K562 (cell line): ENCODE data around the gene CPT1C. TPM values are rescaled to one million over a fixed set of nuclear protein-coding genes. Genes with fewer than 3 reads are reported as not detected.

Experiments
- BACH1 ChIP-seq: fragments of 200-800 bp; sonication (Bioruptor generic); IDR thresholded peaks from 2 replicates; pipeline ENCODE4 v1.6.1; 2016; ENCODE audit warnings: missing genetic modification characterization, missing compliant biosample characterization
- BDP1 ChIP-seq: IDR thresholded peaks from 3 replicates; pipeline ENCODE4 v1.6.1; 2011; ENCODE audit not compliant: insufficient read length, insufficient read depth
- ETS1 ChIP-seq: conservative IDR thresholded peaks from 2 replicates; pipeline ENCODE4 v1.6.1; 2011; ENCODE audit warnings: low read depth, mild to moderate bottlenecking, low read length; ENCODE audit not compliant: control insufficient read depth
- GABPB1 ChIP-seq: sonication (generic); formaldehyde crosslinking; IDR thresholded peaks from 2 replicates; pipeline ENCODE4 v1.8.0; 2022; ENCODE audit warnings: mild to moderate bottlenecking, missing genetic modification reagents
- KLF1 ChIP-seq: fragments of 450-650 bp; IDR thresholded peaks from 2 replicates; pipeline ENCODE4 v1.6.1; 2016; ENCODE audit warnings: missing genetic modification characterization, missing compliant biosample characterization
- MEIS2 ChIP-seq: fragments of 450-650 bp; IDR thresholded peaks from 2 replicates; pipeline ENCODE4 v1.6.1; 2014; ENCODE audit warnings: mild to moderate bottlenecking; ENCODE audit not compliant: partially characterized antibody
- MIER1 ChIP-seq: fragments of 450-650 bp; IDR thresholded peaks from 2 replicates; pipeline ENCODE4 v1.6.1; 2016; ENCODE audit warnings: antibody characterized with exemption, mild to moderate bottlenecking, low read depth
- PHF8 ChIP-seq: fragments of 200-600 bp; sonication (generic); IDR thresholded peaks from 2 replicates; pipeline ENCODE4 v1.6.1; 2012; ENCODE audit warnings: mixed run types, mild to moderate bottlenecking, inconsistent platforms, low read length, moderate library complexity, borderline replicate concordance
- POLR2B ChIP-seq: fragments of 450-650 bp; IDR thresholded peaks from 2 replicates; pipeline ENCODE4 v1.6.1; 2018; ENCODE audit warnings: low read depth; ENCODE audit not compliant: partially characterized antibody
- RUNX1 ChIP-seq: sonication (generic); IDR thresholded peaks from 2 replicates; pipeline ENCODE4 v1.6.1; 2016; ENCODE audit warnings: antibody characterized with exemption, low read depth
- SRSF9 ChIP-seq: fragments of 200-400 bp; formaldehyde crosslinking; IDR thresholded peaks from 2 replicates; pipeline ENCODE4 v1.6.1; 2017; ENCODE audit warnings: low read depth, low read length, borderline replicate concordance
- TCF7 ChIP-seq: sonication (generic); IDR thresholded peaks from 2 replicates; pipeline ENCODE4 v1.6.1; 2016; ENCODE audit warnings: antibody characterized with exemption, borderline replicate concordance
- THRAP3 ChIP-seq: fragments of 450-650 bp; IDR thresholded peaks from 2 replicates; pipeline ENCODE4 v1.6.1; 2016; ENCODE audit warnings: mild to moderate bottlenecking, inconsistent platforms, borderline replicate concordance
- ZHX1 ChIP-seq: fragments of 150-350 bp; conservative IDR thresholded peaks from 2 replicates; pipeline ENCODE4 v1.6.1; 2014; ENCODE audit warnings: low read length
- ZNF280B ChIP-seq: fragments of 250-450 bp; sonication (Bioruptor Pico); IDR thresholded peaks from 2 replicates; pipeline ENCODE4 v1.5.1; 2021; ENCODE audit warnings: mild to moderate bottlenecking
- ZNF699 ChIP-seq: fragments of 250-450 bp; sonication (Bioruptor Pico); IDR thresholded peaks from 2 replicates; pipeline ENCODE4 v1.8.0; 2021; ENCODE audit warnings: mild to moderate bottlenecking, moderate library complexity; ENCODE audit not compliant: insufficient replicate concordance
- polyA plus RNA-seq, 8 experiments: library from polyadenylated mRNA; depleted of rRNA in 4 of 8; stranded (reverse) in 5 of 8; unstranded in 3 of 8; fragments of >200 nt; fragmentation: Nextera tagmentation in 2 of 8; fragmentation: Illumina TruSeq in 1 of 8; extraction: Ambion mirVana in 2 of 8; extraction: Trizol in 1 of 8; gene quantifications; 2 replicates each; pipeline versions ENCODE4 v1.2.1 to v1.2.3, GENCODE V29; 2011 to 2014; ENCODE audit warnings: inconsistent platforms in 1 of 8, missing spikeins in 1 of 8
- total RNA-seq, 7 experiments: library from RNA; depleted of rRNA in 6 of 7; stranded (reverse); fragments of >200 nt in 6 of 7; fragmentation: Illumina TruSeq in 2 of 7; extraction: Trizol in 2 of 7; gene quantifications; 2 replicates each; pipeline versions ENCODE4 v1.2.1 to v1.2.3, GENCODE V29; 2011 to 2021; ENCODE audit warnings: low replicate concordance in 1 of 7
- TF ChIP-seq, protein P1 (sequence below): fragments of 450-650 bp; IDR thresholded peaks from 2 replicates; pipeline ENCODE4 v1.6.1; 2016; ENCODE audit warnings: antibody characterized with exemption
- TF ChIP-seq, protein P2 (sequence below), 2 experiments: fragments of 450-650 bp; conservative IDR thresholded peaks; 2 replicates each; pipeline ENCODE4 v1.6.1; 2017; ENCODE audit warnings: mild to moderate bottlenecking in 2 of 2, moderate library complexity in 2 of 2
- TF ChIP-seq, protein P3 (sequence below): sonication (generic); formaldehyde crosslinking; IDR thresholded peaks from 2 replicates; pipeline ENCODE4 v1.9.0; 2022; ENCODE audit warnings: mild to moderate bottlenecking, missing genetic modification reagents

Gene CPT1C
- total and polyA plus RNA-seq, 9 of the 15 experiments (the other 6 are each of a cell fraction or from before 2014, with no cell fraction given): 1.9 to 12.3 (median 3.0) TPM

- no peak for TF ChIP-seq ZHX1
- TF ChIP-seq ZNF699: no peak
- TF ChIP-seq MIER1: no peak
- TF ChIP-seq BDP1: no peak
- 0 out of 2 replicates have a peak, but pooled peaks have one; percentile 39 for TF ChIP-seq ETS1
- TF ChIP-seq POLR2B: peak; percentile 23
- no peak for TF ChIP-seq THRAP3
- TF ChIP-seq, protein P1, sequence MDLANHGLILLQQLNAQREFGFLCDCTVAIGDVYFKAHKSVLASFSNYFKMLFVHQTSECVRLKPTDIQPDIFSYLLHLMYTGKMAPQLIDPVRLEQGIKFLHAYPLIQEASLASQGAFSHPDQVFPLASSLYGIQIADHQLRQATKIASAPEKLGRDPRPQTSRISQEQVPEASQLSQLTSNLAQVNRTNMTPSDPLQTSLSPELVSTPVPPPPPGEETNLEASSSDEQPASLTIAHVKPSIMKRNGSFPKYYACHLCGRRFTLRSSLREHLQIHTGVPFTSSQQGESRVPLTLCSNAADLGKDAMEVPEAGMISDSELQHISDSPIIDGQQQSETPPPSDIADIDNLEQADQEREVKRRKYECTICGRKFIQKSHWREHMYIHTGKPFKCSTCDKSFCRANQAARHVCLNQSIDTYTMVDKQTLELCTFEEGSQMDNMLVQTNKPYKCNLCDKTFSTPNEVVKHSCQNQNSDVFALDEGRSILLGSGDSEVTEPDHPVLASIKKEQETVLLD: peak; percentile 39; the same call in 1 of the 2 replicates
- TF ChIP-seq, protein P2, sequence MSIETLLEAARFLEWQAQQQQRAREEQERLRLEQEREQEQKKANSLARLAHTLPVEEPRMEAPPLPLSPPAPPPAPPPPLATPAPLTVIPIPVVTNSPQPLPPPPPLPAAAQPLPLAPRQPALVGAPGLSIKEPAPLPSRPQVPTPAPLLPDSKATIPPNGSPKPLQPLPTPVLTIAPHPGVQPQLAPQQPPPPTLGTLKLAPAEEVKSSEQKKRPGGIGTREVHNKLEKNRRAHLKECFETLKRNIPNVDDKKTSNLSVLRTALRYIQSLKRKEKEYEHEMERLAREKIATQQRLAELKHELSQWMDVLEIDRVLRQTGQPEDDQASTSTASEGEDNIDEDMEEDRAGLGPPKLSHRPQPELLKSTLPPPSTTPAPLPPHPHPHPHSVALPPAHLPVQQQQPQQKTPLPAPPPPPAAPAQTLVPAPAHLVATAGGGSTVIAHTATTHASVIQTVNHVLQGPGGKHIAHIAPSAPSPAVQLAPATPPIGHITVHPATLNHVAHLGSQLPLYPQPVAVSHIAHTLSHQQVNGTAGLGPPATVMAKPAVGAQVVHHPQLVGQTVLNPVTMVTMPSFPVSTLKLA (conservative IDR thresholded peaks at IDR 0.05): 0 out of 4 replicates have a peak, but pooled peaks of 1 of the 2 experiments have one; percentile 23
- TF ChIP-seq, protein P3, sequence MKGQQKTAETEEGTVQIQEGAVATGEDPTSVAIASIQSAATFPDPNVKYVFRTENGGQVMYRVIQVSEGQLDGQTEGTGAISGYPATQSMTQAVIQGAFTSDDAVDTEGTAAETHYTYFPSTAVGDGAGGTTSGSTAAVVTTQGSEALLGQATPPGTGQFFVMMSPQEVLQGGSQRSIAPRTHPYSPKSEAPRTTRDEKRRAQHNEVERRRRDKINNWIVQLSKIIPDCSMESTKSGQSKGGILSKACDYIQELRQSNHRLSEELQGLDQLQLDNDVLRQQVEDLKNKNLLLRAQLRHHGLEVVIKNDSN (CRISPR knock-in tag): peak; percentile 36; the same call in 1 of the 2 replicates
- TF ChIP-seq RUNX1: no peak
- no peak for TF ChIP-seq MEIS2
- TF ChIP-seq GABPB1: 0 out of 2 replicates have a peak, but pooled peaks have one; percentile 36
- peak; percentile 92 for TF ChIP-seq KLF1 (tag)
- no peak for TF ChIP-seq TCF7
- TF ChIP-seq BACH1 (tag): no peak
- TF ChIP-seq PHF8: peak; percentile 32; the same call in 1 of the 2 replicates
- TF ChIP-seq SRSF9: no peak
- no peak for TF ChIP-seq ZNF280B
Observed at GRCh38 chr19:49712397-49712859, 21.5 kb downstream of the CPT1C start (continued).
